Fibroblast of skin of scalp (primary cell): ENCODE measurements around the gene MANF.

Experiments used
- DNase-seq: peaks from one replicate; pipeline ENCODE4 v3.0.0-alpha.2; 2013

MANF gene

GRCh38 chr3:51436998-51437639 is 52.0 kb downstream of the MANF start:
- no peak for DNase-seq
